Naive thymus-derived CD4-positive, alpha-beta T cell (primary cell): Measurements from ENCODE around the gene PLPP3. TPM values are rescaled to one million over a fixed set of nuclear protein-coding genes. Genes with fewer than 3 reads are reported as not detected.
A peak's percentile ranks its signal among the peaks of the same experiment; 100 is the strongest.

Experiments
- ATAC-seq: fragments of 150-1000 bp; cut with Tn5 transposase; 2 replicates; pipeline ENCODE4 v1.10.0; 2021; ENCODE audit warnings: mild to moderate bottlenecking, moderate library complexity
- CTCF ChIA-PET: fragments of 350-600 bp; sonication (Branson Sonifier 250); formaldehyde crosslinking; loops from one replicate; lab custom pipeline; 2021; ENCODE audit warnings: antibody characterized with exemption; lab: Charles Lee
- POLR2A ChIA-PET: fragments of 350-600 bp; sonication (Branson Sonifier 250); formaldehyde crosslinking; loops from one replicate; lab custom pipeline; 2021; ENCODE audit warnings: antibody characterized with exemption, inconsistent platforms; lab: Charles Lee
- DNase-seq, 9 donors: peaks; one replicate each; pipeline versions ENCODE4 v3.0.0 to v3.0.0-alpha.2; 2020 to 2022; ENCODE audit warnings: mixed read lengths in 1 of 9
- H3K27ac ChIP-seq: one replicate; pipeline ENCODE4 v1.7.0; 2013; ENCODE audit warnings: mild to moderate bottlenecking, low read depth, low read length, moderate library complexity
- H3K27me3 ChIP-seq, 2 donors: one replicate each; pipeline ENCODE4 v1.7.0; 2013; ENCODE audit warnings: low read length in 2 of 2, mild to moderate bottlenecking in 2 of 2, moderate library complexity in 2 of 2; ENCODE audit not compliant: control insufficient read depth in 2 of 2, insufficient read depth in 2 of 2
- H3K36me3 ChIP-seq, 3 experiments: 1 replicate in 2 of 3; 2 replicates in 1 of 3; pipeline ENCODE4 v1.7.0; 2013; ENCODE audit warnings: low read length in 3 of 3, mild to moderate bottlenecking in 3 of 3, moderate library complexity in 1 of 3; ENCODE audit not compliant: insufficient read depth in 3 of 3, control insufficient read depth in 2 of 3
- H3K4me1 ChIP-seq, 2 donors: one replicate each; pipeline ENCODE4 v1.7.0; 2013; ENCODE audit warnings: low read length in 2 of 2, mild to moderate bottlenecking in 2 of 2, moderate library complexity in 1 of 2; ENCODE audit not compliant: control insufficient read depth in 2 of 2, insufficient read depth in 2 of 2
- H3K4me3 ChIP-seq: 2 replicates; pipeline ENCODE4 v1.7.0; 2013; ENCODE audit warnings: mild to moderate bottlenecking, low read length
- H3K9me3 ChIP-seq, 3 experiments: 1 replicate in 2 of 3; 2 replicates in 1 of 3; pipeline ENCODE4 v1.7.0; 2013; ENCODE audit warnings: low read length in 3 of 3; ENCODE audit not compliant: control insufficient read depth in 2 of 3
- H3K27ac Mint-ChIP-seq, 9 donors: one replicate each; pipeline ENCODE4 v1.8.0; 2020 to 2022; ENCODE audit warnings: mixed read lengths in 9 of 9, mild to moderate bottlenecking in 8 of 9, moderate library complexity in 5 of 9, inconsistent platforms in 2 of 9
- H3K27me3 Mint-ChIP-seq, 5 donors: one replicate each; pipeline ENCODE4 v1.8.0; 2021 to 2022; ENCODE audit warnings: mixed read lengths in 5 of 5, mild to moderate bottlenecking in 1 of 5
- H3K36me3 Mint-ChIP-seq, 5 donors: one replicate each; pipeline ENCODE4 v1.8.0; 2020 to 2022; ENCODE audit warnings: mixed read lengths in 5 of 5, mild to moderate bottlenecking in 3 of 5, inconsistent platforms in 1 of 5
- H3K4me1 Mint-ChIP-seq, 7 donors: one replicate each; pipeline ENCODE4 v1.8.0; 2020 to 2022; ENCODE audit warnings: mixed read lengths in 7 of 7, mild to moderate bottlenecking in 3 of 7, inconsistent platforms in 1 of 7
- H3K4me3 Mint-ChIP-seq, 10 donors: one replicate each; pipeline ENCODE4 v1.8.0; 2020 to 2022; ENCODE audit warnings: mild to moderate bottlenecking in 10 of 10, mixed read lengths in 10 of 10, moderate library complexity in 6 of 10, inconsistent platforms in 2 of 10
- H3K9me3 Mint-ChIP-seq, 11 donors: one replicate each; pipeline ENCODE4 v1.8.0; 2020 to 2022; ENCODE audit warnings: mixed read lengths in 11 of 11, mild to moderate bottlenecking in 4 of 11, inconsistent platforms in 1 of 11, moderate library complexity in 1 of 11
- intact Hi-C, 2 donors: fragments of 100-400 bp; cut with micrococcal nuclease; formaldehyde crosslinking; loops; one replicate each; pipeline ENCODE4 v1.15.1; 2023
- polyA plus RNA-seq, 2 donors: library from polyadenylated mRNA; unstranded; fragments of 300-500 nt; fragmentation: Illumina TruSeq; gene quantifications; one replicate each; pipeline ENCODE4 v1.2.3, GENCODE V29; 2021
- total RNA-seq, 6 experiments: library from RNA in 5 of 6; stranded (reverse) in 5 of 6; gene quantifications; 1 replicate in 5 of 6; 2 replicates in 1 of 6; pipeline ENCODE4 v1.2.3 and lab custom pipeline; 2021 to 2026

PLPP3 gene
- total and polyA plus RNA-seq, 7 experiments from 2014 or later = 0.16 to 0.30 TPM; not detected in 5

DNA sequence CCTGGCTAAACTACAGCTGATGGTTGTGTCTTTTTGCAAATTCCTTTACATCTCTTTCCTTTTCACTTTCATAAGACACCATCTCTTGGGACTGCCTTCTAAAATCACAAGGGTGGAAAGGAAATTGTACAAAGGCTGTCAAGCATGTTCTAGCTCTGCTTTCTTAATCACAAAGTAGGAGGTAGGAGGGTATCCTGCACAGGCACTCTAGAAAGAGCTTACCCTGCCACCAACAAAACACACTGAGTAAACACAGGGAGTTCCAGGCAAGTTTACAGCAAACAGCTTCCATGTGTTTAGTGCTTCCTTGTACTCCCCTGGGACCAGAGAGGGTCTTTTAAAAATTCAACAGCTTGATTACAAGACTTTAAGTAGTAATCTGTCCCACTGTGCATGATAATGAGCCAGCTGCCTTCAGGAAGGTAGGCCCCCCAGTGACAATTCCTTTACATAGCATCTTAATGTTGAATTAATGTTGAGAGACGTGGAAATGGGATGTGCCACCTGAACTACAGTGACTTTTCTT lies 2.4 kb downstream of the PLPP3 start:
- ChIA-PET POLR2A (no interaction called here), CTCF (no interaction called here)
- H3K36me3 ChIP-seq = no peaks in the 10 kb centered on the region
- no peaks in the 10 kb centered on the region for H3K4me1 ChIP-seq
- no peaks in the 10 kb centered on the region for H3K9me3 ChIP-seq
- no peak overlapping the region for H3K27ac Mint-ChIP-seq
- H3K36me3 Mint-ChIP-seq = no peaks in the 10 kb centered on the region
- peaks cover 0 to 13% (median 6%) of the 10 kb centered on the region in 7 donors for H3K4me1 Mint-ChIP-seq
- H3K27ac ChIP-seq = no peak overlapping the region
- intact Hi-C loops = no loop called here
- no peak overlapping the region for H3K4me3 Mint-ChIP-seq
- ATAC-seq (no peak), DNase-seq (no peak)
- H3K27me3 Mint-ChIP-seq = peaks cover 42 to 52% (median 47%) of the 10 kb centered on the region in 5 donors
- H3K27me3 ChIP-seq = no peaks in the 10 kb centered on the region
- no peak overlapping the region for H3K4me3 ChIP-seq
- H3K9me3 Mint-ChIP-seq = no peaks in the 10 kb centered on the region

DNA sequence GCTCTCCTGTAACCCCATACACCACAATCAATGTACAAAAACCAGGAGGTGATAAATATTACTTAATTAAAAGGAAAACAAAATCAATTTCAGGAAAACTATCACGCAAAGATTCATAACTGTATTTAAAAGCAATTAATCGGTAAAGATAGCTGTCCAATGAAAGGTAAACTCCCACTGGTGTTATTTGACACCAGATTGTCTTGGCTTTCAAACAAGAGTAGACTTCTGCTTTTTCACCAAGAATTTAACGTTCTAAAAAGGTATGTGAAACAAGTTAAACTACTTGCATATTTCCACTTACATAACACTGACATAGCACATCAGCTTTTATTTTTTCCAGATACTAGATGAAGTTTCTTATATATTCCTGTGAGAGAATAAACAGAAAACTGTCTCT lies 3.5 kb downstream of the PLPP3 start:
- ChIA-PET POLR2A (no interaction called here), CTCF (no interaction called here)
- Histone ChIP-seq H3K27ac (no peak overlapping the region), H3K27me3 (no peaks in the 10 kb centered on the region), H3K4me1 (no peaks in the 10 kb centered on the region), H3K9me3 (no peaks in the 10 kb centered on the region), H3K36me3 (no peaks in the 10 kb centered on the region), H3K4me3 (no peak overlapping the region)
- ATAC-seq (no peak), DNase-seq (no peak)
- intact Hi-C loops = no loop called here
- no peak overlapping the region for H3K27ac Mint-ChIP-seq
- H3K4me1 Mint-ChIP-seq = peaks cover 0 to 13% (median 6%) of the 10 kb centered on the region in 7 donors
- no peak overlapping the region for H3K4me3 Mint-ChIP-seq
- no peaks in the 10 kb centered on the region for H3K9me3 Mint-ChIP-seq
- H3K36me3 Mint-ChIP-seq = no peaks in the 10 kb centered on the region
- H3K27me3 Mint-ChIP-seq = peaks cover 41 to 45% (median 42%) of the 10 kb centered on the region in 5 donors

DNA sequence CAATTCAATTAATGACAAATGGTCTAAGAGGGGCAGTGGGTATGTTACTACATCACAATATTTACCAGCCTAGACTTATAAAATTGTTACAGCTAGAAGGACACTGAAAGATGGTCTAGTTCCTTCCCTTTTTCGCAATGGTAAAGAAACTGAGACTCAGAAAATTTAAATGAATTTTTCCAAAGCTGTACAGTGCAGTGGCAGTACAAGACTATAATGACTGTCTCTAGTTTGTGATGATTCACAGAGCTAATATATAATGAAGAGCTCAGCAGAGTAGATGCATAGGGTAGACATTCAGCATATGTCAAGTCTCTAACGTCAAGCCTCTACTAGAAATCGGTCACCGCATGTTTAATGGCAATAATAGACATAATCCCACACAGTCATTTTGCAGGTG lies 4.6 kb downstream of the PLPP3 start:
- Histone ChIP-seq H3K9me3 (no peaks in the 10 kb centered on the region), H3K36me3 (no peaks in the 10 kb centered on the region), H3K27me3 (no peaks in the 10 kb centered on the region), H3K27ac (no peak overlapping the region), H3K4me1 (no peaks in the 10 kb centered on the region), H3K4me3 (no peak overlapping the region)
- ChIA-PET POLR2A (no interaction called here), CTCF (no interaction called here)
- Mint-ChIP-seq H3K4me3 (no peak overlapping the region), H3K9me3 (no peaks in the 10 kb centered on the region), H3K27ac (no peak overlapping the region), H3K27me3 (peaks cover 31 to 36% (median 32%) of the 10 kb centered on the region in 5 donors), H3K36me3 (no peaks in the 10 kb centered on the region), H3K4me1 (peaks cover 0 to 10% (median 6%) of the 10 kb centered on the region in 7 donors)
- intact Hi-C loops = no loop called here
- DNase-seq (no peak), ATAC-seq (no peak)

GRCh38 chr1:56573311-56573710 lies 6.1 kb downstream of the PLPP3 start:
- peaks cover 23 to 32% (median 25%) of the 10 kb centered on the region in 5 donors for H3K27me3 Mint-ChIP-seq
- H3K9me3 ChIP-seq = no peaks in the 10 kb centered on the region
- no peak overlapping the region for H3K4me3 ChIP-seq
- ChIA-PET POLR2A (no interaction called here), CTCF (no interaction called here)
- peaks cover 0 to 5% (median under 1%) of the 10 kb centered on the region in 7 donors for H3K4me1 Mint-ChIP-seq
- no peaks in the 10 kb centered on the region for H3K27me3 ChIP-seq
- no peaks in the 10 kb centered on the region for H3K4me1 ChIP-seq
- DNase-seq (no peak), ATAC-seq (no peak)
- H3K27ac Mint-ChIP-seq = no peak overlapping the region
- peaks cover 0 to 1% (median 0%) of the 10 kb centered on the region in 11 donors for H3K9me3 Mint-ChIP-seq
- H3K36me3 Mint-ChIP-seq = no peaks in the 10 kb centered on the region
- no peaks in the 10 kb centered on the region for H3K36me3 ChIP-seq
- intact Hi-C loops = no loop called here
- H3K4me3 Mint-ChIP-seq = no peak overlapping the region
- H3K27ac ChIP-seq = no peak overlapping the region

GRCh38 chr1:56572334-56573050 lies 6.9 kb downstream of the PLPP3 start:
- Mint-ChIP-seq H3K4me3 (peak overlapping the region in 1 of 10 donors; percentile 19), H3K27ac (no peak overlapping the region), H3K27me3 (peaks cover 15 to 24% (median 17%) of the 10 kb centered on the region in 5 donors), H3K9me3 (peaks cover 0 to 1% (median 0%) of the 10 kb centered on the region in 11 donors), H3K36me3 (no peaks in the 10 kb centered on the region), H3K4me1 (peaks cover 0 to 2% (median 0%) of the 10 kb centered on the region in 7 donors)
- Histone ChIP-seq H3K4me1 (no peaks in the 10 kb centered on the region), H3K27ac (no peak overlapping the region), H3K9me3 (no peaks in the 10 kb centered on the region), H3K4me3 (no peak overlapping the region), H3K36me3 (no peaks in the 10 kb centered on the region), H3K27me3 (no peaks in the 10 kb centered on the region)
- POLR2A ChIA-PET = no interaction called here
- DNase-seq = no peak
- intact Hi-C loops = no loop called here
- CTCF ChIA-PET = interaction anchor here (0.6 kb wide), 1 partner anchor 22 kb away, joined by 3 read pairs; no protein-coding TSS in a partner anchor
- ATAC-seq = no peak

- H3K4me3 ChIP-seq = no peak overlapping the region
- no peak overlapping the region for H3K27ac ChIP-seq
- intact Hi-C loops = no loop called here
- peaks cover 4 to 20% (median 7%) of the 10 kb centered on the region in 5 donors for H3K27me3 Mint-ChIP-seq
- H3K9me3 Mint-ChIP-seq = peaks cover 0 to 1% (median 0%) of the 10 kb centered on the region in 11 donors
- ATAC-seq (no peak), DNase-seq (no peak)
- no peak overlapping the region for H3K27ac Mint-ChIP-seq
- H3K9me3 ChIP-seq = no peaks in the 10 kb centered on the region
- no peak overlapping the region for H3K4me3 Mint-ChIP-seq
- no peaks in the 10 kb centered on the region for H3K4me1 ChIP-seq
- H3K4me1 Mint-ChIP-seq = no peaks in the 10 kb centered on the region
- CTCF ChIA-PET = no interaction called here
- no peaks in the 10 kb centered on the region for H3K27me3 ChIP-seq
- H3K36me3 ChIP-seq = no peaks in the 10 kb centered on the region
- POLR2A ChIA-PET = no interaction called here
- H3K36me3 Mint-ChIP-seq = no peaks in the 10 kb centered on the region
These were observed 7.9 kb downstream of the PLPP3 start for GRCh38 chr1:56571448-56571847.
